ENCODE results near the gene RBM6.
"Not testable (repeated sequence)": the region's sequence is repeated elsewhere in the genome, so short reads cannot be mapped to it uniquely, and the experiment has no call there.

The RBM6 gene

DNA sequence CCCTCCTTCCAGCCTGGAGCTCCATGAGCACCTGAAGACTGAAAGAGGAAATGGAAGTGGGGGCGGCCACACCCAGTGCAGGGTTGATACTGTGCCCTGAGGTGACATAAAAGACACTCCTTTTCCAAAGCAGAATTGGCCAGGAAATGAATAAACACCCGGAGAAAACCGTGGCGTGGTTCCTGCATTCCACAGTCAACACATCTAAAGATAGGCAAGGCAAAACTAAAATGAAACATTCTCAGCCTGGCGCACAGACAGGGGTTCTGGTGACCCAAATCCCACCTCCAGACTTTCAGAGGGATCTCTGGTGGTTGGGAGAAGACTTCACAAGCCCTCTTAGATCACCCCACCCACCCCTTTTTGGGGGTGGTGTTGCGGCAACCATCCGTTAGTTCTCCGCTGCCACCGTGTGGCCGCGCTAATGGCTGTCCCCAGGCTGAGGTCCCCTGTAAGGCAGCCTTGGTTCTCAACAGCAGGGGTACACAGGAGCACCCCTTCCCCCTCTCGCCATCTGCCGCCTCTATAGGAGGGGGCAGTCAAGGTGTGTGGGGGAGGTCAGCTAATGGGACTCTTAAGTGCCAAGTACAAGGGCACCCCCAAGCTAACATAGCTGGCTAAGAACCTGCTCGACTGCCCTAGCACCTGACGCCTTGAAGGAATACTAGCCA lies 33.7 kb upstream of the RBM6 start:
- Mint-ChIP-seq H3K27ac (peak overlapping the region; percentile 81), H3K4me3 (peak overlapping the region in 1 of 2 donors; percentile 59), H3K4me1 (peaks cover 19 to 23% of the 10 kb centered on the region in 2 donors), H3K36me3 (peaks cover 13 to 14% of the 10 kb centered on the region in 2 donors), H3K9me3 (no peaks in the 10 kb centered on the region), H3K27me3 (no peaks in the 10 kb centered on the region)
- peak; percentile 55 to 57 for ATAC-seq (replicated peaks)
- DNase-seq: peak; percentile 15

GRCh38 chr3:49908373-49909199 lies 31.4 kb upstream of the RBM6 start:
- no peak overlapping the region for H3K4me3 Mint-ChIP-seq

DNA sequence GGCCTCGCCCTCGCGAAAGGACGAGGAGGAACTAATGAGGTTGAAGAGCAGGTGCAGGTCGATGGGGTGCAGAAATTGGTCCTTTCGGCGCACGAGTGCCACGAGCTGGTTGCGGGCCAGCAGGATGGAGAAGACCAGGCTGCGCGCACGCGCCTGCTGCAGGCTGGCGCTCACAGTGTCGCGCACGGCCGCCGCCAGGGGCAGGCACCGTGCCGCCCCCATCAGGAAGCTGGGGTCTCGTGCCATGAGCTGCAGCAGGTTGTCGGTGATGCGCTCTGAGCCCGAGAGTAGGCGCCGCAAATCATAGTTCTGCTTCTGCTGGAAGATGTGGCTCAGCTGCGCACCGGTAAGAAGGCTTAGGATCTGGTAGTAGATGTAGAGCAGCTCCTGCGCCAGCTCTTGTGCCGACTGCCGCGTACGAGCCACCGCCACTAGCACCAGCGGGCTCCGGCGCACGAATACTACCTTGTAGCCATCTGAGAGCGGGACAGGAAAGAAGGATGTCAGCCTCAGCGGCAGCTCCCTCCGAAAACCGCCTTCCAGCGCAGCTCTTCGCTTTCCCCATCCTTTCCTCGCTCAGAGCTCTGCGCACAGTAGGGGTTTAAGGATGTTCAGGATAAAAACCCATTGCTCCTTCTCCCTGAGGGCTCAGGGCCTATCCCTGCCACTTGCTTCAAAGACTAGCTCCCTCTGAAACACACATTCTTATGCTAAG lies 29.4 kb upstream of the RBM6 start:
- no peak overlapping the region for H3K4me3 Mint-ChIP-seq
- ATAC-seq (replicated peaks) (no peak), DNase-seq (no peak)
- H3K27ac Mint-ChIP-seq: no peak overlapping the region
- H3K4me1 Mint-ChIP-seq: peaks cover 10 to 13% of the 10 kb centered on the region in 2 donors
- no peaks in the 10 kb centered on the region for H3K27me3 Mint-ChIP-seq
- peaks cover 23 to 27% of the 10 kb centered on the region in 2 donors for H3K36me3 Mint-ChIP-seq
- no peaks in the 10 kb centered on the region for H3K9me3 Mint-ChIP-seq

More at GRCh38 chr3:49908373-49909199, 31.4 kb upstream of the RBM6 start:
- Mint-ChIP-seq H3K4me1 (peaks cover 17 to 23% of the 10 kb centered on the region in 2 donors), H3K27ac (no peak overlapping the region), H3K27me3 (no peaks in the 10 kb centered on the region), H3K9me3 (no peaks in the 10 kb centered on the region), H3K36me3 (peaks cover 23 to 30% of the 10 kb centered on the region in 2 donors)
- no peak for DNase-seq
- ATAC-seq (replicated peaks): no peak

DNA sequence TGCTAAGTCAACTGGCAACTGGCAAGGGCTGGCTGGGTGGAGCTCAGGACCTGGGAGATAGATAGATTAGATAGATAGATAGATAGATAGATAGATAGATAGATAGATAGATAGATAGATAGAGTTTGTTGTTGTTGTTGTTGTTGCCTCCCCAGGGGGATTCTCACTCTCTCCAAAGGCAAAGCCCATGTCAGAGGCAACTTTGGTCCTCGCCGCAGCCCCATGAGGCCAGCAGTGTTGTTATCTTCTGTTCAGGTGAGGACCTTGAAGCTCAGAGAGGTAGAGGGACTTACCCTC lies 28.9 kb upstream of the RBM6 start:
- H3K4me1 Mint-ChIP-seq: peaks cover 6 to 8% of the 10 kb centered on the region in 2 donors
- DNase-seq (no peak), ATAC-seq (replicated peaks) (no peak)
- no peaks in the 10 kb centered on the region for H3K9me3 Mint-ChIP-seq
- H3K27ac Mint-ChIP-seq: no peak overlapping the region
- no peak overlapping the region for H3K4me3 Mint-ChIP-seq
- no peaks in the 10 kb centered on the region for H3K27me3 Mint-ChIP-seq
- peaks cover 25 to 27% of the 10 kb centered on the region in 2 donors for H3K36me3 Mint-ChIP-seq

- Mint-ChIP-seq H3K36me3 (peaks cover 25 to 31% of the 10 kb centered on the region in 2 donors), H3K9me3 (no peaks in the 10 kb centered on the region), H3K27me3 (no peaks in the 10 kb centered on the region), H3K4me3 (no peak overlapping the region), H3K27ac (no peak overlapping the region), H3K4me1 (peaks cover 2 to 5% of the 10 kb centered on the region in 2 donors)
- no peak for DNase-seq
- ATAC-seq (replicated peaks): no peak
Measured at GRCh38 chr3:49911611-49912010, 28.3 kb upstream of the RBM6 start.

DNA sequence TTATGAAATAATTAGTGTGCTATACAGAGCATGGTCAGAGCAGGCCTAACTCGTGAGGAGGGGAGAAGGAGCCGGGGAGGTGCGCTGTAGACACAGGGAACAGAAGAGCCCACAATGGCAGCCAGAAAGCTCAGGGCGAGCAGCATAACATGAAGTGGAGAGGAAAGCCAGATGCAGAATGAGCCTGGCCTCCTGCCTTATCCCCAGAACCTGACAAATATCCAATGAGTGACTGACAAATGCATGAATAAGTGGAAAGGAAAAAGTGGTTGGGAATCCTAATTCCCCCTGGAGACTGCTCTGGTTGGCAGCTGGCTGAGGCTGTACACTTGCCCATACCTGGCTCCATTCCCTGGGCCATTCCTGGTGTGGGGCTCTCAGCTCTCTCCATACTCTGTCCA lies 27.1 kb upstream of the RBM6 start:
- ATAC-seq (replicated peaks): no peak
- H3K9me3 Mint-ChIP-seq: no peaks in the 10 kb centered on the region
- no peak overlapping the region for H3K27ac Mint-ChIP-seq

DNA sequence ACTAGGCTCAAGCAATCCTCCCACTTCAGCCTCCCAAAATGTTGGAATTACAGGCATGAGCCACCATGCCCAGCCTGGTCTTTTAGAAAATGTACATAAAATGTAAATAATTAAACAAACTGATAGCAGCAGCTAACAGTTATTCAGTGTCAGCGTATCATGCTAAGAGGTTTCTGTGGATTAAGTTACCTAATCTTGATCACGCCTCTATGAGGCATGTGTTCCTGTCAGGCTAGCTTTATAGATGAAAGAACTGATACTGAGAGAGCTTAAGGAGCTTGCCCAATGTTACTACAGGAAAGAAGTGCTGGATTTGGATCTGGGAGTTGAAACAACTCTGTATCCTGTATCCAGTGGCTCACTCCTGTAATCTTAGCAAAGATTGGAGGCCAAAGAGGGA lies 25.0 kb upstream of the RBM6 start:
- H3K27me3 Mint-ChIP-seq: no peaks in the 10 kb centered on the region
- no peak overlapping the region for H3K4me3 Mint-ChIP-seq
- no peak for DNase-seq
- H3K27ac Mint-ChIP-seq: no peak overlapping the region
- no peaks in the 10 kb centered on the region for H3K9me3 Mint-ChIP-seq
- H3K4me1 Mint-ChIP-seq: peaks cover 0 to 4% of the 10 kb centered on the region in 2 donors
- no peak for ATAC-seq (replicated peaks)
- H3K36me3 Mint-ChIP-seq: peaks cover 19 to 38% of the 10 kb centered on the region in 2 donors

More for the DNA sequence above, 27.1 kb upstream of the RBM6 start:
- no peak overlapping the region for H3K4me3 Mint-ChIP-seq
- H3K27me3 Mint-ChIP-seq: no peaks in the 10 kb centered on the region
- peaks cover 0 to 2% of the 10 kb centered on the region in 2 donors for H3K4me1 Mint-ChIP-seq
- DNase-seq: no peak
- H3K36me3 Mint-ChIP-seq: peaks cover 25 to 35% of the 10 kb centered on the region in 2 donors

- no peak for DNase-seq
- Mint-ChIP-seq H3K27ac (no peak overlapping the region), H3K27me3 (no peaks in the 10 kb centered on the region), H3K4me3 (no peak overlapping the region), H3K4me1 (peaks cover 0 to 4% of the 10 kb centered on the region in 2 donors), H3K36me3 (peaks cover 8 to 30% of the 10 kb centered on the region in 2 donors), H3K9me3 (no peaks in the 10 kb centered on the region)
- no peak for ATAC-seq (replicated peaks)
Measured at GRCh38 chr3:49916686-49917085, 23.3 kb upstream of the RBM6 start.

GRCh38 chr3:49917806-49918590 lies 22.0 kb upstream of the RBM6 start:
- not testable (repeated sequence) for H3K4me3 Mint-ChIP-seq

GRCh38 chr3:49924683-49925082 lies 15.3 kb upstream of the RBM6 start:
- no peak for ATAC-seq (replicated peaks)
- H3K27ac Mint-ChIP-seq: no peak overlapping the region
- no peaks in the 10 kb centered on the region for H3K9me3 Mint-ChIP-seq
- peaks cover 5 to 16% of the 10 kb centered on the region in 2 donors for H3K4me1 Mint-ChIP-seq
- no peaks in the 10 kb centered on the region for H3K27me3 Mint-ChIP-seq
- H3K36me3 Mint-ChIP-seq: peaks cover 4 to 13% of the 10 kb centered on the region in 2 donors
- no peak for DNase-seq
- no peak overlapping the region for H3K4me3 Mint-ChIP-seq

More at GRCh38 chr3:49917806-49918590, 22.0 kb upstream of the RBM6 start:
- peak in 1 of 2 donors; percentile 21 for ATAC-seq (replicated peaks)
- H3K9me3 Mint-ChIP-seq, DNase-seq, H3K4me1 Mint-ChIP-seq, H3K27ac Mint-ChIP-seq, H3K27me3 Mint-ChIP-seq: not testable (repeated sequence)
- peaks cover 2 to 18% of the 10 kb centered on the region in 2 donors for H3K36me3 Mint-ChIP-seq

DNA sequence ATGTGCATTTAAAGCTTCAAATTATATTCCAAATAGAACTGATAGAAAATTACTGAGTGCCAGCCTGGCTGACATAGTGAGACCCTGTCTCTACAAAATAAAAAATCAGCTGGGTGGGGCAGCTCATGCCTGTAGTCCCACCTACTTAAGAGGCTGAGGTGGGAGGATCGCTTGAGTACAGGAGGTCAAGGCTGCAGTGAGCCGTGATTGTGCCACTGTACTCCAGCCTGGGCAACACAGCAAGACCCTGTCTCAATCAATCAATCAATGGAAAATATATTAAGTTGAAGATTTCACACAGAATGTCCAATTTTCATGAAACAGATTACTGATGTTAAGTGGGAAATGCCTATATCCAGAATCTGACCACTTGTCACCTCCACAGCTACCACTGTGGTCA lies 14.5 kb upstream of the RBM6 start:
- Mint-ChIP-seq H3K4me3 (no peak overlapping the region), H3K36me3 (peaks cover 4 to 10% of the 10 kb centered on the region in 2 donors), H3K9me3 (no peaks in the 10 kb centered on the region), H3K27ac (no peak overlapping the region), H3K4me1 (peaks cover 5 to 21% of the 10 kb centered on the region in 2 donors), H3K27me3 (no peaks in the 10 kb centered on the region)
- no peak for ATAC-seq (replicated peaks)
- DNase-seq: no peak

DNA sequence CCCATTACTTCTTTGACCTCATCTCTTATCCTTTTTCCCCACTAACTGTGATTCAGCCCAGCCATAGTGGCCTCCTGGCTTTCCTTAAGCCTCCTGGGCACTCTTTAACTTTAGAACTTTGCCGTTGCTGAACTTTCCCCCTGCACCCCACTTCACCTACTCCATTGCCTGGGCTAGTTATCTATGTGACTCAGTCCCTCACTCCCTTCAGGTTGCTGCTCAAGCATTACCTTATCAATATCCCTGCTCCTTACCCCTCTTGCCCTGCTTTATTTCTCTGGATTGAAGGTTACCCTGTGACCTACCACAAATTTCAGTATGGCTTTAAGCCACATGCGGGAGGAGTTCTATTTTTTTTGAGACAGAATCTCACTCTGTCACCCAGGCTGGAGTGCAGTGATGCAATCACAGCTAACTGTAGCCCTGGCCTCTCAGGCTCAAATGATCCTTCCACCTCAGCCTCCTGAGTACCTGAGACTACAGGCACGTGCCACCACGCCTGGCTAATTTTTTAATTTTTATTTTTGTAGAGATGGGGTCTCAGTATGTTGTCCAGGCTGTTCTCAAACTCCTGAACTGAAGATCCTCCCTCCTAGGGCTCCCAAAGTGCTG lies 13.7 kb upstream of the RBM6 start:
- H3K27me3 Mint-ChIP-seq: no peaks in the 10 kb centered on the region
- no peaks in the 10 kb centered on the region for H3K9me3 Mint-ChIP-seq
- no peak for ATAC-seq (replicated peaks)
- peaks cover 5 to 21% of the 10 kb centered on the region in 2 donors for H3K4me1 Mint-ChIP-seq
- no peak overlapping the region for H3K4me3 Mint-ChIP-seq
- peaks cover 4 to 10% of the 10 kb centered on the region in 2 donors for H3K36me3 Mint-ChIP-seq
- H3K27ac Mint-ChIP-seq: no peak overlapping the region
- no peak for DNase-seq

GRCh38 chr3:49927798-49928197 lies 12.2 kb upstream of the RBM6 start:
- ATAC-seq (replicated peaks): no peak
- Mint-ChIP-seq H3K4me3 (no peak overlapping the region), H3K27ac (no peak overlapping the region), H3K9me3 (no peaks in the 10 kb centered on the region), H3K27me3 (no peaks in the 10 kb centered on the region), H3K4me1 (peaks cover 5 to 21% of the 10 kb centered on the region in 2 donors), H3K36me3 (peaks cover 4 to 10% of the 10 kb centered on the region in 2 donors)
- no peak for DNase-seq
